GOT3 (cell line): ENCODE data around the gene ARL2BP.

Experiments
- DNase-seq: peaks from one replicate; lab custom pipeline; 2025; ENCODE audit warnings: mixed read lengths; lab: John Stamatoyannopoulos, UW

Gene ARL2BP

GRCh38 chr16:57283214-57283958, 38.3 kb downstream of the ARL2BP start:
- DNase-seq: no peak

GRCh38 chr16:57283959-57284208, 38.8 kb downstream of the ARL2BP start:
- no peak for DNase-seq

DNA sequence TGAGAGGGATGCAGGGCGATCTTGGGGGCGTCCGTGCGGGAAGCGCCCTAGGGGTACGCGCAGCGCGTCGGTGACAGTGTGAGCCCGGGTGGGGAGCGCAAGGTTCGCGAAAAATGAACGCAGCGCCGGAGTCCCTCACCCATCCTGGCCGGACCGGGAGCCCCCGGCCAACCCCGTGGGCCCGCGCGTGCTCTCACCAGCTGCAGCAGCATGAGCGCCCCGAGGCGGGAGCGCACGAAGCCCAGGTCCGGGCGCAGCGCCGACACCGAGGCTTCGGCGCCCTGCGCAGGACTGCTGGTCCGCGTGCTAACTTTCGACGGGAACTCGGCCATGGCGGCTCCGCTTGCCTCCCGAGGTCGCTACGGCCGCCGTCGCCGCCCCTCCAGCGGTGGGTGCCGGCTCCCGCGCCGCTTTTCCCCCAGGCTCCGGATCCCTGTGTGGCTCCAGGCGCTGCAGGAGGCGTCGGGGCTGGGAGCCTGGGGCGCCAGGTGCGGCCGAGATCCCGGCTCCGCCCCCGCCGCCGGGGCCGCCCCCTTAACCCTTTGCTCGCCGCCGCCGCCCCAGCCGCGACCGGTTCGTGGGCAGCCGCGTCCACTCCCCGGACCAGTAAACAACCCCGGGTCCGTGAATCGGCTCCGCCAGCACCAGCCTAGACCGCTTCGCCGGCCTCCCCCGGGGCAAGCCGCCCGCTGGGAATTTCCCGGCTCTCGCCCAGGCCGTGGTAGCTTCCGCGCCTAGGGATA, 39.3 kb downstream of the ARL2BP start, which contains the start of gene PLLP:
TSS of gene PLLP (minus strand) at position 464 of the 743 bp plus-strand sequence. CDS start at position 332, 132 bp downstream.
- DNase-seq: no peak

DNA sequence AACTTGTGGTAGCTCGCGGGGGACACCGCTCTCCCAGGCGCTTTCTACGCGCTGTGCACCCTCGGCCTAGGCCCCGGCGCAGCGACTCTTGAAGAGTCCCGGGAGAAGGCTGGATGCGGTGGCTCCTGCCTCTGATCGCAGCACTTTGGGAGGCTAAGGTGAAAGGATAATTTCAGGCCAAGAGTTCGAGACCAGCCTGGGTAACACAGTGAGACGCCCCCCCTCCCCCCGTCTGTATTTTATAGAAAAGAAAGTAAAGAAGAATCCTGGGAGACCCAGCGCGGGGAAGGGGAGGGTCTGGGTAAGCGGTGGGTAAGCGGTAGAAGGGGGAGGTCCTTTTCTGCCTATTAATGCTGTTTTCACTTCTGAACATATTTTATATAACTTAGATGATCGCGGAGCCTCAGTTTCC, 39.9 kb downstream of the ARL2BP start:
- DNase-seq: no peak

- DNase-seq: no peak
Observed at GRCh38 chr16:57285379-57285778, 40.3 kb downstream of the ARL2BP start.

DNA sequence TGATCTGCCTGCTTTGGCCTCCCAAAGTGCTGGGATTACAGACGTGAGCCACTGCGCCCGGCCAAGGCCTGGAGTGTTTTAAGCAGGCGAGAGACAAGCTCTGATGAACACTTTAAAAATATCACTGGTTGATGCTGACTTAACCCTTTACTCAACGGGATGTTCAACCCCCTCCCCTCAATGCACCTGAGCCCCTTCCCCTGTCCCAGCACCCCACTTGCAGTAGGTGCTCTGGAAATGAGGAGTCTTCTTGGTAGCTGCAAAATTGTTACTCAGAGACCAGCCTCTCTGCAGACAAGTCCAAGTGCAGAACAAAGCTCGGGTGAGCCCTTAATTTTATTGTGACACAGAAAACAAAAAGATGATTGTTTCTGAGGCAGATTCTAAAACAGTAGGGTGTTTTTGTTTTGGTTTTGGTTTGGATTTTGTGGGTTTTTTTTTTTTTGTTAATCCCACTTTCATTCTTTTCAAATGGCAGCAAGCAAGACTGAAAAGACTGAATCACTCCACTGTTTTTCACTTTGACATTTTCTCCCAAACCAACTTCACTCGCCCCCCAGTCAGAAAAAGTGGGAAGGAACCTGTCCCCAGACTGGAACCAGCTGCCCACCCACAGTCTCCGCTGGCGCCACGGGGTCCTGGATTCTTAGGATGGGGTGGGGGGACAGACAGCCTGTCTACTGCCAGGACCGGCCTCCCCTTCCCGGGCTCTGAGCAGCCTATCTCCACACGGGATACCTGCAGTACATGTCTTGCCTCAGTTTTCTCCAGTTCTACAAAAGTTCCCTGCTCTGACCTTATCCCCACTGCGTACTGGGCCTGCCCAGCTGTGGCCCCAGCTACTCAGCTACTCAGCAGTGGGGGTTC, 44.6 kb downstream of the ARL2BP start:
- DNase-seq: no peak

GRCh38 chr16:57297856-57298255, 52.8 kb downstream of the ARL2BP start:
- no peak for DNase-seq

DNA sequence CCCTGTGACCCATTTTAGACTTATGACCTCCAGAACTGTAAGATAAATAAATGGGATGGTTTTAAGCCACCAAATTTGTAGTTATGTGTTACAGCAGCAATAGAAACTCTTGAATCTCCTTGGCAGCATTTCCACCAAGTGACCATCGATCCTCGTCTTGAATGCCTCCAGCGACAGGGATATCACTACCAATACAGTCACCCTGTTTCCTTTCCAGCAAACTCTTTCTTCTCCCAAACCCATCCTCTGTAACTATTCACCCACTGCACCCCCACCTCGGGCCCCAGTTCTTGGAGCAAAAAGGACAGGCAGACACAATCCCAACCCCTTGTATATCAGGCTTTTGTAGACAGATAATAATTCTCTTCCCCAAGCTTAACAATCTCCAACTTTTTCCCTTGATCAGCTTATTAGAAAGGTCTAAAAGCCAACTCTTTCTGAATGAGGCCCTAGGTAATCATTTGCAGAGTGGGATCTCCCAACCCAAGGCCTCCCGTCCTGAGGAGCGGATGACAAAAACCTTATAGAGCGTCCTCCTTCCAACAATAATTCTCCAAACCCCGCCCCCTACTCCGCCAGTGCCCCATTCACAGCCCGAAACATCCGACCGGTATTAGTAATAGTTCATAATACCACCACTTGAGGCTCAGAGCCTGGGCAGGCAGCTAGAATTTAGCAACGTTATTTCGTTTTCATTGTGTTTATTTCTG, 54.1 kb downstream of the ARL2BP start:
- no peak for DNase-seq

GRCh38 chr16:57299719-57300386, 54.8 kb downstream of the ARL2BP start:
- peak; percentile 74 for DNase-seq

- DNase-seq: peak; percentile 96
Observed at GRCh38 chr16:57300387-57301125, 55.5 kb downstream of the ARL2BP start.

DNA sequence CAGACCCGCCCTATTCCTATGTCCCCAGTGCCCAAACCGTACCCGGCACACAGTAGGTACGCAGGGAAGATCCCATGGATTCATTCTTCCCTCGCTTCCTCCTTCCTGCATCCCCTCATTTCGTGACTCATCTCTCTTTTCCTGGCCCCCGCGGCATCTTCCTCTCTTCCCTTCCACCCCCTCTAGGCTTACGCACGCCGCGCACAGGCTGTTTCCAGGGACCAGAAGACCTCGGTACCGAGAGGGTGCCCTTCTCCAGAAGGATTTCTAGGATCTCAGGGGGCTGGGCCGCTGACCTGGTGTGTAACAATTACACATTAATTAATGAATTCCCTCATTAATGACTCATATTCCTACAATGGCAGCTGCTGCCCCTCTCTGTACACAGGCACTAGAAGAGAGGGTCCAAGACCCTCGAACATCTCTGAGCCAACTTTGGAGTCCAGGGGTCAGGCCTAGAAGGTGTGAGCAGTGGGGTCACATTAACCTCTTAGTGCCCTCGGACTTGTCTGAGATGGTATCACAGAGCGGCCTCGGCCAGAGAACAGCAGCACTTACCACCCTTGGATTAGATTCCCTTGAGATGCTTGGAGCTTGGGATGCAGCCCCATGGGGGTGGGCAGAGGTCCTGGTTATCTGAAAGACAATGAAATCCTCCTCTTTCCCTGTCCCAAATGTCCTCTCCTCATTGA, 56.2 kb downstream of the ARL2BP start:
- no peak for DNase-seq
